AG09319 (cell line): ENCODE results near the gene LASP1.

ENCODE experiments used
- DNase-seq: peaks from one replicate; pipeline ENCODE4 v3.0.0-alpha.2; 2010; ENCODE audit warnings: low read depth; ENCODE audit errors: extremely low read depth
- TF ChIP-seq, protein P1 (sequence below): IDR thresholded peaks from 2 replicates; pipeline ENCODE4 v1.5.1; 2011; ENCODE audit warnings: low read depth, mild to moderate bottlenecking, inconsistent platforms, low read length, moderate library complexity

The LASP1 gene

GRCh38 chr17:38871247-38872015 lies 1.6 kb downstream of the LASP1 start:
- no peak for DNase-seq
- TF ChIP-seq, protein P1, sequence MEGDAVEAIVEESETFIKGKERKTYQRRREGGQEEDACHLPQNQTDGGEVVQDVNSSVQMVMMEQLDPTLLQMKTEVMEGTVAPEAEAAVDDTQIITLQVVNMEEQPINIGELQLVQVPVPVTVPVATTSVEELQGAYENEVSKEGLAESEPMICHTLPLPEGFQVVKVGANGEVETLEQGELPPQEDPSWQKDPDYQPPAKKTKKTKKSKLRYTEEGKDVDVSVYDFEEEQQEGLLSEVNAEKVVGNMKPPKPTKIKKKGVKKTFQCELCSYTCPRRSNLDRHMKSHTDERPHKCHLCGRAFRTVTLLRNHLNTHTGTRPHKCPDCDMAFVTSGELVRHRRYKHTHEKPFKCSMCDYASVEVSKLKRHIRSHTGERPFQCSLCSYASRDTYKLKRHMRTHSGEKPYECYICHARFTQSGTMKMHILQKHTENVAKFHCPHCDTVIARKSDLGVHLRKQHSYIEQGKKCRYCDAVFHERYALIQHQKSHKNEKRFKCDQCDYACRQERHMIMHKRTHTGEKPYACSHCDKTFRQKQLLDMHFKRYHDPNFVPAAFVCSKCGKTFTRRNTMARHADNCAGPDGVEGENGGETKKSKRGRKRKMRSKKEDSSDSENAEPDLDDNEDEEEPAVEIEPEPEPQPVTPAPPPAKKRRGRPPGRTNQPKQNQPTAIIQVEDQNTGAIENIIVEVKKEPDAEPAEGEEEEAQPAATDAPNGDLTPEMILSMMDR: no peak; the same call in 1 of the 2 replicates

DNA sequence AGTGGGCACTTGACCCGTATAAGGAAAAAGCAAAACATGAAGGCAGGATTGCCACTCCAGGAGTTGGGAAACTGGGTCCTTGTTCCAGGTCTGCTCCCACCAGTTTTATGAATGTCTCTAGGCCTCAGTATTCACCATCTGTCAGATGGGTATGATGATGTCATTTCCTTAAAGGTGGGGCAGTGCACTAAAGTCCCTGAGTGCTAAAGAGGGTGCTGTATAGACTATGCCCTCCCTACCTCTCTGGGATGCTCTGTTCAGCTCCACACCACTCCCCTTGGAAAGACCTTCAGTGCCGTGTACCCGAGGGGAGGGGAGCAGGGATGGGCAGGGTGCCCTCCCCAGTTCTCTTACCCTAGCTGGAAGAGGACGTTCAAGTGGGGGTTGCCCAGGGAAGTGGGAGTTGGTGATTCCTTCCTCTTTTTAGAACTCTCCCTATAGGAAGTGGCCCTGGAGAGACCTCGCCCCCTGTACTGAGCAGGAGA lies 2.2 kb downstream of the LASP1 start:
- no peak for DNase-seq
- TF ChIP-seq, protein P1: no peak

- TF ChIP-seq, protein P1: no peak
- DNase-seq: no peak
Observed at GRCh38 chr17:38872671-38873385, 3.0 kb downstream of the LASP1 start.

DNA sequence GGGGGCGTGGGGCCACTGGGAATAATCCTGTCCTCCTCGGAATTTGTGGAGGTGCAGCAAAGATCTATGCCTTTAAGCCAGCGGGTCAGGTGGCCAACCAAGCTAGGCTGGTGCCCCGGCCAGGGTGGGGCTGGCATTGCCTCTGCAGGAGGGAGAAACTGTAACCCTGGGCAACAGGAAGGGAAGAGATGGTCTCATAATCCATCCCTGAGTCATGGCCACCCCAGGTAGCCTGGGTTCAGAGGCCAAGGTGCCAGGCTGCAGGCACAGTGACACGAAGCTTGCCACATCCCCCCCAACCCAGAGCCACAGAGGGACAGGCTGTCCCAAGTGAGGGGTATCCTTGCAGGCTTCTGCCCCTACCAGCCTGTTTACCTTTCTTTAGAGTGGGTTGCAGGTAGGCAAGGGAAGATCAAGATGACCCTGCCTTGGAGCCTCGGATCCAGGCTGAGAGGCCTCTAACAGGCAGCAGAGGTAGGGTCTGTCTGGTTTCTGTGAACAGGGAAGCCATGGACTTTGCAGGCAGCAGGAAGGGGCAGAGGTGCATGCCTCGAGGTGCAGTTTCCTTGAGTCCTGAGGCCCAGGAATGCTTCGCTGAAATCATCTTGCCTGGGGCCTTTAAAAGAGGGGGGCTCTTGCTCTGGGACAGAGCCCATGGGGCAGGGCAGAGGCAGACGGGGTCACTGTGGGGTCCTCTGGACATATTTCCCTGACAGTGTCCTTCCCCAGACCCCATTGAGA lies 4.0 kb downstream of the LASP1 start:
- TF ChIP-seq, protein P1: no peak
- DNase-seq: no peak

GRCh38 chr17:38874505-38875400 lies 4.9 kb downstream of the LASP1 start:
- DNase-seq: no peak
- TF ChIP-seq, protein P1: no peak

DNA sequence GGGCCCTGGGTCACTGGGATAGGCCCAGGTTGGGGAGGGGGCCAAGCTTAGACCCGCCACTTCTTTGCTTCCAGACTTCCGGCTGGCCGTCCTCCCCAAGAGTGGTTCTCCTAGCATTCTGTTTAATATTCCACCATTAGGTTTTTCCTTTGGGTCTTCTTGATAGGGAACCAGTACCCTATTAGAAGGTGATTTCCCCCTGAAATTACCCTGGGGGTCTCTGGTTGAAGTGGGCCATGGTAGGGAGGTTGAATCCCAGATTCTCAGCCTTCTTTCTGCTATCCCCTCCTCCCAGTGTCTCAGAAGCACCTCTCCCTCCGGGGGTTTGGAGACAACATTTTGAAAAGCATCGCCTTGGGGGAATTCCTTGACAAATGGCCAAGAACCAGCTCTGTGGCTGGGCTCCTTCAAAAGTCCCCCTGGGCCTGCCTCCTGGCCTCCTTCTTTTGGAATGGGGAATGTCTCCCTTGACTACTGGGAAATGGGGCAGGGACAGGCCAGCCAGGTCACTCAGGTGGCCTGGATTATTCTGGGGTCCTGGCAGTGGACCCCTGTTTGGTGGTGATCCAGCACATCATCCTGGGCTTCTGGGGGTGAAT lies 5.7 kb downstream of the LASP1 start:
- no peak for DNase-seq
- TF ChIP-seq, protein P1: no peak
